Lung (tissue), 12 donors: ENCODE data around the gene AKNAD1. TPM values are rescaled to one million over a fixed set of nuclear protein-coding genes. Genes with fewer than 3 reads are reported as not detected.

Experiments
- ATAC-seq: fragments of 200-7000 bp; cut with Tn5 transposase; one replicate; pipeline ENCODE4 v1.9.1; 2020; ENCODE audit warnings: moderate number of reproducible peaks; ENCODE audit not compliant: insufficient read depth, low FRiP score
- DNase-seq, 3 donors: peaks; one replicate each; pipeline ENCODE4 v3.0.0-alpha.2; 2013 to 2017
- H3K27ac ChIP-seq, 2 donors: one replicate each; pipeline ENCODE4 v1.5.1; 2013; ENCODE audit warnings: mild to moderate bottlenecking in 2 of 2, moderate library complexity in 2 of 2, control low read depth in 1 of 2, inconsistent platforms in 1 of 2, low read depth in 1 of 2, low read length in 1 of 2
- H3K27me3 ChIP-seq, 3 donors: one replicate each; pipeline ENCODE4 v1.5.1; 2013; ENCODE audit warnings: low read length in 2 of 3; ENCODE audit not compliant: control insufficient read depth in 3 of 3, insufficient read depth in 3 of 3
- H3K36me3 ChIP-seq, 4 donors: one replicate each; pipeline ENCODE4 v1.5.1; 2013; ENCODE audit warnings: low read length in 4 of 4, mild to moderate bottlenecking in 1 of 4, moderate library complexity in 1 of 4; ENCODE audit not compliant: control insufficient read depth in 4 of 4, insufficient read depth in 4 of 4
- H3K4me1 ChIP-seq, 5 donors: one replicate each; pipeline ENCODE4 v1.5.1; 2013; ENCODE audit warnings: low read length in 5 of 5, mild to moderate bottlenecking in 2 of 5, moderate library complexity in 1 of 5; ENCODE audit not compliant: control insufficient read depth in 5 of 5, insufficient read depth in 5 of 5
- H3K4me3 ChIP-seq: one replicate; pipeline ENCODE4 v1.5.1; 2013; ENCODE audit warnings: mild to moderate bottlenecking, control low read depth, moderate library complexity
- H3K9ac ChIP-seq, 2 donors: one replicate each; pipeline ENCODE4 v1.5.1; 2013; ENCODE audit warnings: low read length in 2 of 2, control low read depth in 1 of 2; ENCODE audit not compliant: insufficient read depth in 1 of 2
- H3K9me3 ChIP-seq, 4 donors: one replicate each; pipeline ENCODE4 v1.5.1; 2013; ENCODE audit warnings: low read length in 3 of 4, mild to moderate bottlenecking in 1 of 4, moderate library complexity in 1 of 4; ENCODE audit not compliant: control insufficient read depth in 4 of 4, insufficient read depth in 3 of 4
- CTCF ChIP-seq: IDR thresholded peaks from 2 replicates; pipeline ENCODE4 v1.5.1; 2012; ENCODE audit warnings: mild to moderate bottlenecking; ENCODE audit errors: control extremely low read depth, extremely low read depth
- WGBS, 2 donors: extraction: QIAGEN DNeasy Blood & Tissue Kit; methylation state at CpG; one replicate each; pipeline ENCODE4 v1.1.7; 2013; 5-methylcytosine and 5-hydroxymethylcytosine counted together
- polyA plus RNA-seq, 2 donors: library from polyadenylated mRNA; stranded (reverse); fragments of 200-250 nt; gene quantifications; one replicate each; pipeline ENCODE4 v1.2.1, GENCODE V29; 2013
- total RNA-seq, 2 donors: library from RNA; depleted of rRNA in 1 of 2; stranded (reverse); fragments of >200 nt in 1 of 2; gene quantifications; one replicate each; pipeline ENCODE4 v1.2.1, GENCODE V29; 2014 to 2021
- donor health status: control.
- donor health status: control.
- donor health status: Bipolar disorder and iron deficiency.
- donor health status: healthy.
- donor health status: DM: yes; HTN: yes; CAD: no.

Gene AKNAD1
- total and polyA plus RNA-seq, 4 donors = 0.02 to 0.31 (median 0.22) TPM; not detected in 1

- WGBS, 2 donors = 77 to 80% methylated on average over 7 of the region's 7 CpGs
- no peak for ATAC-seq
- DNase-seq = no peak
- H3K4me3 ChIP-seq = no peak overlapping the region
- no peak overlapping the region for H3K27ac ChIP-seq
- H3K9me3 ChIP-seq = no peaks in the 10 kb centered on the region
- no peak for TF ChIP-seq CTCF
- H3K27me3 ChIP-seq = no peaks in the 10 kb centered on the region
- H3K4me1 ChIP-seq = peaks cover 0 to 8% (median 0%) of the 10 kb centered on the region in 5 donors
- H3K9ac ChIP-seq = no peak overlapping the region
- no peaks in the 10 kb centered on the region for H3K36me3 ChIP-seq
Observed at GRCh38 chr1:108862017-108862610, 5.2 kb upstream of the AKNAD1 start.

GRCh38 chr1:108861566-108861965, 4.7 kb upstream of the AKNAD1 start:
- Histone ChIP-seq H3K9me3 (no peaks in the 10 kb centered on the region), H3K36me3 (no peaks in the 10 kb centered on the region), H3K4me1 (peaks cover 0 to 8% (median 0%) of the 10 kb centered on the region in 5 donors), H3K4me3 (no peak overlapping the region), H3K27me3 (no peaks in the 10 kb centered on the region), H3K27ac (no peak overlapping the region), H3K9ac (no peak overlapping the region)
- no peak for ATAC-seq
- no peak for DNase-seq
- WGBS, 2 donors = 90 to 91% methylated on average over 6 of the region's 6 CpGs
- TF ChIP-seq CTCF = no peak

GRCh38 chr1:108860190-108860907, 3.5 kb upstream of the AKNAD1 start:
- Histone ChIP-seq H3K27me3 (no peaks in the 10 kb centered on the region), H3K4me1 (peaks cover 0 to 8% (median 0%) of the 10 kb centered on the region in 5 donors), H3K27ac (no peak overlapping the region), H3K36me3 (no peaks in the 10 kb centered on the region), H3K4me3 (no peak overlapping the region), H3K9ac (no peak overlapping the region), H3K9me3 (no peaks in the 10 kb centered on the region)
- DNase-seq = no peak
- no peak for ATAC-seq
- 89 to 94% methylated on average over 9 of the region's 9 CpGs for WGBS, 2 donors
- TF ChIP-seq CTCF = no peak
